ENCODE data around the gene CD28.
"Not testable (repeated sequence)": the region's sequence is repeated elsewhere in the genome, so short reads cannot be mapped to it uniquely, and the experiment has no call there.

CD28 gene

DNA sequence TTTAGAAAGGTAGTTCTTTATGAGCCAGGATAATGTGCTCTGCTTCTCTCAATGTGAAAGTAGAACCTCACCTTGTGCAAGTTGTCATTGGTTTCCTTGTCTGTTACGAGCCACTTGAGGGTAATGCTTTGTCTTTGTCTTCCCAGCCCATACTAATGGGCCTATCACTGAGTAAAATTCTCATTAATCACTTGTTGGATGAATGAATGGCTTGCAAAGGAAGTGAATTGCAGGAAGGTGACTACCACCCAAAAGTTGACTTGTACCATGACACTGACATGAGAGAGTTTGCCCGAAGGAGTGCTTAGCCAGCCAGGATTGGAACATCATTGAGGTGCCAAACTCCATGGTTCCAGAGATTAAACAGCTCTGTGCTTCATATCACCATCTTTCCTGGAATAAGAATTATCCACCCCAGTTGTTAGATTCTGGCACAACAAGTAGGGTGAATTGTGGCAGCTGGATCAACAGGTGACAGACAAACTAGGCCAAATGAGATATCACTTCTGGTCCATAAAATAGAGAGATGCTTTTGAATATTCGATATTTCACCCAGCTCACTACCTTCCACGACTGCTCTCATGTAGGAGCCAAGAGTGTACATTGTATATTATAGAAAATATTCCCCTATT is 20.5 kb upstream of the CD28 start:
- no peak for DNase-seq

DNA sequence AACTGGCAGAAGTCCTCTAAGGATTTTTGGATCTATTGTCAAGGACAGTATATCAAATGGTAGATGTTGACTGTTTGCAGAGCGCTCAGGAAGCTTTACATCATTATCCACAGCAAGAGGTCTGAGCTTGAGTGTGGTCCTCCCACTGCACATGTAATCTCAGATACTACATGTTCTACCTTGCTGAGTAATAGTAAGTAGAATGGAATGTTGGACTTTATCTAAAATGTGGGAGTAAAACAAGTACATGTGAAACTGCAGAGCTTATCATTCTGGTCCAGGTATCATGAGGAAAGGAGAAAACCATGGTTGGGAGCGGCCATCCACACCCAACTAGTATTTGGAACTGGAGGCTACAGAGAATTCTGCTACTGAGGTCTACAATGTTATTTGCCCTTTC is 19.3 kb upstream of the CD28 start:
- no peak for DNase-seq

DNA sequence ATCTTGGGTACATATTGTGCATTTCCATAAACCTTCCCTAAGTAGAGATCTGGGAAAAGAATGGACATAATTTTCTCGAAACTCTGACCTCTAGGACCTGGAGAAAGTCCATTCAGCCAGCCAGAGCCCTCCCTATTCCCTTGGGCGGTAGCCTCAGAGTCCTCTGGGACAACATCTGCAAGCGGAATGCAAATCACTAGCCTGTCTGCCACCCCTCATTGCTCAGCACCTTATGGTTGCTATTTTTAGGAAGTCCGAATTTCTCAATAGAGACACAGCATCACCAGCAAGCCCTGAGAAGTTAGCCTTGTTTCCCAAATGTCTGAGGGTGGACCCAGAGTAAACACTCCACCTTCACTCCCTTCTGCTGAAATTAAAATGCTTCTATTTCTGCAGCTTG is 17.6 kb upstream of the CD28 start:
- DNase-seq, result peak in 2 of 58 donors; percentile 1 to 10

DNA sequence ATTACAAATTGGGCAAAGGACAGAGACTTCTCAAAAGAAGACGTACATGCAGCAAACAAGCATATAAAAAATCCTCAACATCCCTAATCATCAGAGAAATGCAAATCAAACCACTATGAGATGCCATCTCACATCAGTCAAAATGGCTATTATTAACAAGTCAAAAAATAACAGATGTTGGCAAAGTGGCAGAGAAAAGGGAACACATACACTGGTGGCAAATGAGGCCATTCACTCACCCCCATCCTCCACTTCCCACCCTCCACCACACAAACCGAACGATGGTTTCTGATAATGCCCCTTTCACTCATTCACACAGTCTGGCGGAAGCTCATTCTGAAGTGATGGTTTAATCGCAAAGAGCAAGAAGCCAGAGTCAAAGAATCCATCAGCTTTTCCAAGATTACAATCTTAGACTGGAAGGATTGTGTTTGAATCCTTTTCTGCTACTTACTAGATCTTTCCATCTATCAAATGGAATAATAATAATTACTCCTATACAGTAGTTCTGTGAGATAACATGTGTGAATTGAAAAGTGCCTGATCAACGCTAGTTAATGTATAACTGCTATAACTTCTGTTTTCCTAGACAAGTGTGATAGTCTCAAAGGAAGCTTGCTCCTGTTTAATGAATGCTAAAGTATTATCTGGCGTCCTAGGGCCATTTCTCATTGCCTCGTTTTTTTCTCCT is 16.9 kb upstream of the CD28 start:
- DNase-seq, result no peak

DNA sequence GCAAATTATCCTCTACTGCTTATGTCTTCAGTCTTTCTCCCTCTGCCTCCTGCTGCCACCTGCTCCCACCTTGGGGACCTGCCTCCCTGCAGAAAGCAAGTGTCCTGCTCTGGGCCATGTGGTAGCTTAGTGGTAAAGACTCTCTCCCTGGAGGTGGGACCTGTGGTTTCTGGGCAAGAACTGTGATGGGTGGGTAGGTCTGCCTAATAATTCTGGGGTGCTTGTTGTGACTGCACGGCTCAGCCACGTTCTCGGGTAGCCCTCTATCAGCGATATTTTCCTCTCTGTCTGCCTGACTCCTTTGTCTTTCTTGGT is 16.4 kb upstream of the CD28 start:
- no peak for DNase-seq

DNA sequence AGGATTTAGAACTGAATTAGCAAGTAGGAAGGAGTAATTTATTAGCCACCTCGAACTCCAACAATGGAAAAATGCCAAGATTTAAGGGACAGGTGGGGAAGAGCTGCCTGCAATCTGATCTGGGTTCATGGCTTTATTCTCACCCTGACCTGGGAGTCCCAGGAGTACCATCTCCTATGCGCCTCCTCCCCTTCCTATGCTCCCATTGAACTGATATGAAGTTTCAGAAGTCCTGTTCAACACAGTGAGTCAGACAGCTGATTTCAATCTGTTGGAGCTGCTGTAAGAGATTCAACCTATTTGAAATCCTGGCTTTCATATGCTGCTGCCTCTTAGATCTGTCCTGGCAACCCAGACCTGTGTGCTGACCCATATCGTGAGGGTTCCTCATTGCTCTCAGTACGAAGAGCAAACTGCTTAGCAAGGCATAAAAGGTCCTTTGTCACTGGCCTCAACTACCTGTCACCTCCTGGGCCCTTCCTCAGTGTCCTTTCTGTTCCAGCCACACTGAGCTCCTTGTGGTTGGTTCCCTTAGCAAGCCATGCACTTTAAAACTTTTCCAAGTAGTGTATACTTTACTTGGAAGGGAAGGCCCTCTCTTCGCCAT is 15.9 kb upstream of the CD28 start:
- DNase-seq, result no peak

DNA sequence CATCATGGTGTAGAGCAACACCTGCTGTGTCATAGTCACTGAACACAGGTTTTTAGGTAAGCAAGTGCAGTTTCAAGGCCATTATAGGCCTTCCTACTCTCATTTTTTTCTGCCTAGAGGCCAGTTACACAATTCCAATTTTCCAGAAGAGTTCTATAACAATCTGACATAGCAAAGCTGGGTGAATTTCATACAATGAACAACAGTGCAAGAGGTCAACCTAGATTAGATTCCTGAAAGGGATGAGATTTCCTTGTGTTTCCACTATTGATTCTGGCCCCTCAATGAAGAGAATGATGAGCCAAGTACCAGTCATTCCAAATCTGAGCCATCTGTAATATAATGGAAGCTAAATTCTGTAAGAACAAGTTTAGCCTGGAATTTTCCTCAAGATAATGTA is 15.3 kb upstream of the CD28 start:
- DNase-seq, result no peak

DNA sequence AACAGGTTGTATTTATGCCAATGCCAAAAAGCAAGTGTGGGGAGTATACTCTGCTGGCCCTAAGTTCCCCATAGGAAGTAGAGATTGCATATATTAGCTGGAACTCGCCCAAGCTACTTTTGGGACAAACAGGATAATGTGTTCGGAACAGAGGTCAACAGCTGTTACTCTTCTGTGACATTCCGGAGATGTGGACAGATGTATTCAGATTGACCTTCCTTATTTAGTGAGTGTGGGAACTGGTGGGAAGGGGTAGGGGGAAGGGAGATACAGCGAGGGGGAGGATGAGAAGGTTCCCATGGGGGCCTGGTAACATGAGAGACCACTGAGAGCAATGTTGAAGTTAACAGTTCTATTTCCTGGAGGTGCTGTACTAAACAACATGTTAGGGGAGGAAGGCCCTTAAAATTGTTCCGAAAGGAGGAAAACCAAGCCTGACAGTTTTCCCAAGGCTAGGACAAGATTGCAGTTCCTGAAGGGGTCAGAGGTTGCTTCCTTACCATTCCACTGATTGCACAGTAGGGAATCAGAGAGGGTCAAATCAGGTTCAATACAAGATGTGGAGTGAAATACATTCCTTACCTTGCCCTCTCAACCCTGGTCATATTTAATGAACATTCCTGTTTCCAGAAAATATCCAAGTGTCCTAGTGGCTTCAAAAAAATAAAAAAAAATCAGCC is 14.3 kb upstream of the CD28 start:
- no peak for DNase-seq

DNA sequence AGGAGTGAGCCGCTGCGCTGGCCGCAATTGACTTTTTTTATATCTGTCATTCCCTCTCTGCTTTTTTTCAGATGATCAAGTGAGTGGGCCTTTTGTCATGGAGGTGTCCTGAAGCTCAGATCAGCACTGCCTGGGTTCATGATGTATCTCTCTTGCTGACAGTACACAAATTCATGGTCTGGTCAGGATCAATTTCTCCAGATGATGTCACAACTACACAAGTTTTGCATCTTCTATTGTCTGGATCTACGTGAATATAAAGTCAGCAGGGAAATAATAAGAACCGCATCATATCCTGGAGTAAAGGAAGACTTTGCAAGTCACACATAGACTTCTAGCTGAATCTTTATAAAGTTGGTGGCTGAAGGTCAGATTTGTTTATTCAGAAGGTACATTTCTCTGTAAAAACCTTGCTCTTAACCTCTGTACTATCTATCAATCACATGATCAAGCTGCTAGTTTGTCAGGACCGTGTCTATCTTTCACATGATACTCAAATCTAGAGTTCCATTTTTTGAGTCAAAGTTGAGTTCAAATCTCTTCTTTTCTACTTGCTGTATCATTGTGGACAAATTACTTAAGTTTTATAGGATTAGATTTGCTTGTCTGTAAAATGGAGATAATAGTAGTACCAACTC is 13.1 kb upstream of the CD28 start:
- no peak for DNase-seq

DNA sequence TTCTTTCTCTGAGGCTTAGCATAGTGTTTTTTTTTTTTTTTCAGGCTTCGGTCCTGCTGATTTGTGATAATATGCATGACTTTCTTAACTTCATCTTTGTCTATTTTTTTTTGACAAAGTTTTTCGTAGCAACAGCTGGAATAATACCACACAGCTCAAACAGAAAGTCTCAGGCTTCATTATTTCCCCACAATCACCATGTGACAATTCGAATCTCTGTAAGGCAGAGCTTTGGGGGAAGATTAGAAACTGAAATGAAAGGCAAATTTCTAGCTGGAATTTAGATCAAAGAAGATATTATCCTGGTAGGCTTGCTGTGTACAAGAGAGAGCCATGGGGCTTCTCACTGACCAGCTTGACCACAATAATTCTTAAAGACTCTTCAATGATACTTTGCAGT is 12.2 kb upstream of the CD28 start:
- DNase-seq, result no peak

DNA sequence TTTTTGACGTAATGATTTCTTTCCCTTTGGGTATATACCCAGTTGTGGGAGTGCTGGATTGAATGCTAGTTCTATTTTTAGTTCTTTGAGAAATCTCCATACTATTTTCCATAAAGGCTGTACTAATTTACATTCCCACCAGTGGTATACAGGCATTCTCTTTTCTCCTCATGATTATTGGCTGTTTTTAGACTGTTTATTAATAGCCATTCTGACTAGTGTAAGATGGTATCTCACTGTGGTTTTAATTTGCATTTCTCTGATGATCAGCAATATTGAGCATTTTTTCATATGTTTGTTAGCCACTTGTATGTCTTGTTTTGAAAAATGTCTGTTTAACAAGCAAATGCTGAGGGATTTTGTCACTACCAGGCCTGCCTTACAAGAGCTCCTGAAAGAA is 9.2 kb upstream of the CD28 start:
- no peak for DNase-seq

DNA sequence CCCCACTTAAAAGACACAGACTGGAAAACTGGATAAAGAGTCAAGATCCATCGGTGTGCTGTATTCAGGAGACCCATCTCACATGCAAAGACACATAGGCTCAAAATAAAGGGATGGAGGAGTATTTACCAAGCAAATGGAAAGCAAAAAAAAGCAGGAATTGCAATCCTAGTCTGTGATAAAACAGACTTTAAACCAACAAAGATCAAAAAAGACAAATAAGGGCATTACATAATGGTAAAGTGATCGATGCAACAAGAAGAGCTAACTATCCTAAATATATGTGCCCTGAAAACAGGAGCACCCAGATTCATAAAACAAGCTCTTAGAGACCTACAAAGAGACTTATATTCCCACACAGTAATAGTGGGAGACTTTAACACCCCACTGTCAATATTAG is 8.7 kb upstream of the CD28 start:
- DNase-seq, result not testable (repeated sequence)

DNA sequence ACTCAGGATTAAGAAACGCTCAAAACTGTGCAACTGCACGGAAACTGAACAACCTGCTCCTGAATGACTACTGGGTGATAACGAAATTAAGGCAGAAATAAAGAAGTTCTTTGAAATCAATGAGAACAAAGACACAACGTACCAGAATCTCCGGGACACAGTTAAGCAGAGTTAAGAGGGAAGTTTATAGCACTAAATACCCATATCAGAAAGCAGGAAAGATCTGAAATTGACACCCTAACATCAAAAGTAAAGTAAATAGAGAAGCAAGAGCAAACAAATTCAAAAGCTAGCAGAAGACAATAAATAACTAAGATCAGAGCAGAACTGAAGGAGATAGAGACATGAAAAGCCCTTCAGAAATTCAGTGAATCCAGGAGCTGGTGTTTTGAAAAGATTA is 8.0 kb upstream of the CD28 start:
- not testable (repeated sequence) for DNase-seq

DNA sequence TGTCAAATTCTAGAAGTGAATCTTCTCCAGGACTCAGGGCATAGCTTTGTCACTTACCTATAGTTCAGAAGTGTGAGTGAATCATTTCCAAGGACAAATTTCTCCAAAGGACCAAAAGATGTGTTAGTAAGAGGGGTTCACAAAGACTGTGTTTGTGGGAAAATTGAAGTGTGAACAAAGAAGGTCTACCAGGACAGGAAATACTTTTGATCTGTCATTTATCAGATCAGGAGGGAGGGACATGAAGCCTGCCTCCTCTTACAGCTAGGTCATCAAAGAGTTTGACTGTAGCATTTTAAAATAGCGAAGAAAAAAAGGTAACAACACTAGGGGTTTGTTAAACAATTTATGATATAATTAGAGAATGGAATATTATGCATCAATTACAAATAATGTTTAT is 2.0 kb upstream of the CD28 start:
- DNase-seq, result no peak

DNA sequence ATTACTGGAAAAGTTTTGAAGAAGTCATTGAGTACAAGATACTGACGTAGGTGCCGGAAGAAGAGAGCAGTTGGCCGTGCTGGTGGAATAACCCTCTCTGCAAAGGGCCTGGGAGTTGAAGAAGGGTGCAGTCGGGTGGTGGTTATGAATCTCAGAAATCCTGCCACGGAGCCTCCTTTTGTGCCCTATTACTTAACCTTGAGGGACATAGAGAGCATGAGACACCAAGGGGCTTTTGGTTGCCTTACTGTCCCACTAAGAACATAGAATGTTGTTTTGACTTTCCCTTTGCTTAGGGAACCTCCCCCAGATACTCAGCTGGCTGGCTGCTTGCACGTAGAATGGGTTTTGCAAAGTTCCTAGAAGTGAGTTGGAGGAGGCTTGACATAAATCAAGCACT is 1.3 kb upstream of the CD28 start:
- no peak for DNase-seq

DNA sequence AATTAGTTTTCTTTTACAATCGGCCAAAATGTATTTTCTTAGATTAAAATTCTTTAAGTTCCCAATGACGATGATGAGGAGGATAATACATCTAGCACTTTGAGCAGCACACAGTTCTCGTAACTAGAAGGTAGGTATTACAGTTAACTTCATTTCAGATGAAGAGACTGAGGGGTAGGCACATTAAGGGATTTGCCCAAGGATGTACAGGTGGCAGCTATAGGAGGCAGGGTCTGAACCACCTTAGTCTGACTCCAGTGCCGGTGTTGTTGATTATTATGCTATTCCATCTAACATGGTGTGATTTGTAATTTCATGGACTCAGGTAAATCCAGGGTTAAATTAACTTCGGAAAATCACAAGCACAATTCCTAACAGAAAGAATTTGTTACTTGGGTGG is 1.1 kb downstream of the CD28 start:
- no peak for DNase-seq

DNA sequence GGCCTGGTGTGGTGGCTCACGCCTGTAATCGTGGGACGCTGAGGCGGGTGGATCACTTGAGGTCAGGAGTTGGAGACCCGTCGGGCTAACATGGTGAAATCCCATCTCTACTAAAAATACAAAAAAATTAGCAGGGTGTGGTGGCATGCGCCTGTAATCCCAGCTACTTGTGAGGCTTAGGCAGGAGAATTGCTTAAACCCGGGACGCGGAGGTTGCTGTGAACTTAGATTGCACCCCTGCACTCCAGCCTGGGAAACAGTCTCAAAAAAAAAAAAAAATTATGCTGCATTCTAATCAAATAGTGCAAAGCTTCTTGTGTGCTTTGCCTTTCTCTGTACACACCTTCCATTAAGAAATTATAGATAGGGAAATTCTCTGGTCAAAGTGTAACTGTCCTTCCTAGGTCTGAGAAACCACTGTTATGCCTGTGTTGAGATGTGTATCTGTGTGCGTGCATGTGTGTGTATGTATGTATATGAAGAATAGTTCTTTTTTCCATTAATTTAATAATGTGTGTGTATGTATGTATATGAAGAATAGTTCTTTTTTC is 2.5 kb downstream of the CD28 start:
- no peak for DNase-seq

DNA sequence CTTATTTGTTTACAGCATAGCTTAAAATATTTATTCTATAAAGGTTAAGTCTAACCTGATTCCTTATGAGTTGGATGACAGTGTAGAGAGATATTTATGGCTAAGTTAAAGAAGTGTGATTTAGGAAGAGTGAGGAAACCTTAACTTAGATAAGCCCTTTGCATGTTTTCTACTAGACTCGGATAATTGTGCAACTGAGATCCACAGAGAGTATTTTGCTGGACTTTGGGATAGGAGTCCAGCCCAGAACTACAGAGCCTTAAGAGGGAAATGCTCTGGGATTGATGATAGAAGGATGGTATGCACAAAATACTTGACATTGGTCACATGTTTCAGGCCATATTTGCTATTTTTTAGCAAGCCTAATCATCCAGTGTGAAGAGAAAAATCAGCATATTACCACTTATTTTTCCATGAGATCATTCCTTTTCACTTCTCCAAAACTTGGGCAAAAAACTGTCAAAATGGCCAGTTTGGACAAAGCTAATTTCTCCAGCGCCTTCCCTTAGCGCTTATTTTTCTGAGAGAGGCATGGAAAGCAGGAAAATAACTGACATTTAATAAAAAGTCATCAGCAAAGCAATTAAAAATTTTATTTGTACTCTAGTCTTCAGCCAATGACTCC is 3.1 kb downstream of the CD28 start:
- no peak for DNase-seq

DNA sequence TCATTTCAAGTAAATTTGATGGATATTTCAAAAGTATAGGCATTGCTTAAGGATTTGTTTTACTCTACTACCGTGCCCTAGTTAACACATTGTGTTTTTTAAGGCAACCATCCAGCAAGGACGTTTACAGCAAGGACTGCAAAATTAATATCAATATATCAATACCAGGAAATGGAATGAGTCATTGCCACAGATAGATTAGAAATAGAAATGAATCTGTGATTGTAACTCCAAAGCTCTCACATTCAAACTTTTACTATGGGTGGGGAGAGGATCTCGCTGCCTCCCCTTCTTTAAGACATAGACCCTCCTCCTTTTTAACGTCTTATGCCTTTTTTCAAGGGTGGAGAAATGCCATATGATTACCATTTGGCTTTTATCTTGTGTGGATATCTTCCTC is 3.8 kb downstream of the CD28 start:
- DNase-seq, result no peak

DNA sequence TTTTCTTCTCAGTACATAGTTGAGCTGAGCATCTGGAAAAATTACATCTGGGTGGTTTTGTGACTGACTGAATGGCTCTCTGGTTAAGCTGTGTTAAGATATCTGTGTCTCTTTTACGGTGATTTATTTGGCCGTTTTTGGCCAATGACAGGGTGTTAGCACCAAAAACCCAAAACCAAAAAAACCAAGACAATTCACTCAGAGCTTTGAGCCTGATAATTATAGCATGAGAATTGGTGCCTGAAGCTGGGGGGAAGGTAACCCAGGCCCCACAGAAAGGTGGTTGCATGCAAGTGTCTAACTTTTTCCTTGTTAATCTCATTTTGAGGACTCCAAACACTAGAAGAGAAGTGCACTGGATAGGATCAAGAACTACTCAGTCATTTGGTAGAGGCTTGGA is 4.5 kb downstream of the CD28 start:
- DNase-seq, result no peak

DNA sequence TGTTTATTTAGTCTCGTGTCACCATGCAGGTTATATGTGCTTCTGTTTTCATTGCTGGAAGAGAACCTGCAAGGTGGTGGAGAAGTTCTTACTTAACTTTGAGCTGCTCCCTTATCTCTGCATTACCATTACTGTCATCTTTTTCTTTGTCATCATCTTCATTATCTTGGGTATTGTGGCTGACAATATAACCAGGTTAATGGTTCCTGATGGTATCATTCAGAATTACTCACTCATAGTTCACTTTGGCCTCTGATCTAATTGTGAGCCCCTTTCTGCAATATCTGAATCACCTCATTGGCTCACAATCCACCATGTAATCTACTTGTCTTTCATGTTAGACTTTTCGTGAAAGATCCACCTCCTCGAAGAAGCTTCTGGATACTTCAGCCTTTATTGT is 5.0 kb downstream of the CD28 start:
- DNase-seq, result no peak

DNA sequence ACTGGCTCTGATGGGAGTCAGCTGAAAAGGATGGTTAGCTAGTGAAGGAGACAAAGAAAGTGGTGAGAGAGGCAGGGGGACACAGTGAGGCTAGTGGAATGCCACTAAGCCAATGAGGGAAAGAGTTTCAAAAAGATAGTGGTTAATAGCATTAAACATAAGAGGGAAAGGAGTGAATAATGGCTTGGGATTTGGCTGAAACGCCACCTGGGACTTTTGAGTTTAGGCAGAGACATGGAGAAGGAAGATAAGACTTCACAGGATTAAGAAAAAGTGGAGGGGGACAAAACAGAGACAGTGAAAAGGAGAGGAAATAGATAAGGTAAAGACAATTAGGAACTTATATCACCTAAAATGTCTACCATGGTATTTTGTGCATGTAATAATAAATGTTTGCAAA is 6.9 kb downstream of the CD28 start:
- DNase-seq, result no peak

All from anterior cingulate cortex (tissue), 58 donors.